A673 (cell line): ENCODE measurements around the gene CASKIN2.

ENCODE experiments used
- EZH2 ChIP-seq: fragments of 200-600 bp; sonication (generic); IDR thresholded peaks from 2 replicates; pipeline ENCODE4 v1.6.1; 2017; ENCODE audit warnings: borderline replicate concordance, low read depth, mild to moderate bottlenecking, mixed read lengths, antibody characterized with exemption, low read length; ENCODE audit not compliant: poor library complexity, severe bottlenecking
- TF ChIP-seq, protein P1 (sequence below): fragments of 300-800, 200-600 bp; sonication (generic); conservative IDR thresholded peaks from 2 replicates; pipeline ENCODE4 v1.5.1; 2017; ENCODE audit warnings: low read depth, mild to moderate bottlenecking, antibody characterized with exemption, low read length, moderate library complexity, mixed read lengths

- TF ChIP-seq, protein P1, sequence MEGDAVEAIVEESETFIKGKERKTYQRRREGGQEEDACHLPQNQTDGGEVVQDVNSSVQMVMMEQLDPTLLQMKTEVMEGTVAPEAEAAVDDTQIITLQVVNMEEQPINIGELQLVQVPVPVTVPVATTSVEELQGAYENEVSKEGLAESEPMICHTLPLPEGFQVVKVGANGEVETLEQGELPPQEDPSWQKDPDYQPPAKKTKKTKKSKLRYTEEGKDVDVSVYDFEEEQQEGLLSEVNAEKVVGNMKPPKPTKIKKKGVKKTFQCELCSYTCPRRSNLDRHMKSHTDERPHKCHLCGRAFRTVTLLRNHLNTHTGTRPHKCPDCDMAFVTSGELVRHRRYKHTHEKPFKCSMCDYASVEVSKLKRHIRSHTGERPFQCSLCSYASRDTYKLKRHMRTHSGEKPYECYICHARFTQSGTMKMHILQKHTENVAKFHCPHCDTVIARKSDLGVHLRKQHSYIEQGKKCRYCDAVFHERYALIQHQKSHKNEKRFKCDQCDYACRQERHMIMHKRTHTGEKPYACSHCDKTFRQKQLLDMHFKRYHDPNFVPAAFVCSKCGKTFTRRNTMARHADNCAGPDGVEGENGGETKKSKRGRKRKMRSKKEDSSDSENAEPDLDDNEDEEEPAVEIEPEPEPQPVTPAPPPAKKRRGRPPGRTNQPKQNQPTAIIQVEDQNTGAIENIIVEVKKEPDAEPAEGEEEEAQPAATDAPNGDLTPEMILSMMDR = no peak
- TF ChIP-seq EZH2 = no peak
Observed at GRCh38 chr17:75557852-75558665, 42.7 kb upstream of the CASKIN2 start.
